H9 (cell line): ENCODE measurements around the gene KAT2B. TPM values are rescaled to one million over a fixed set of nuclear protein-coding genes. Genes with fewer than 3 reads are reported as not detected.

Experiments
- DNase-seq: peaks from one replicate; pipeline ENCODE4 v3.0.0-alpha.2; 2017
- H2AFZ ChIP-seq: one replicate; pipeline ENCODE4 v1.6.1; 2013; ENCODE audit warnings: mild to moderate bottlenecking, low read length, control low read depth, moderate library complexity
- H2AK5ac ChIP-seq: 2 replicates; pipeline ENCODE4 v1.6.1; 2013; ENCODE audit warnings: low read length, control low read depth, mixed read lengths; ENCODE audit not compliant: insufficient read length
- H2BK120ac ChIP-seq: one replicate; pipeline ENCODE4 v1.6.1; 2013; ENCODE audit warnings: low read depth, mild to moderate bottlenecking, low read length, control low read depth, inconsistent platforms; ENCODE audit not compliant: poor library complexity, severe bottlenecking
- H2BK12ac ChIP-seq: 2 replicates; pipeline ENCODE4 v1.6.1; 2013; ENCODE audit warnings: low read length, control low read depth, mixed read lengths, low read depth; ENCODE audit not compliant: insufficient read length
- H2BK15ac ChIP-seq: 2 replicates; pipeline ENCODE4 v1.6.1; 2013; ENCODE audit warnings: low read depth, low read length, control low read depth
- H2BK20ac ChIP-seq: one replicate; pipeline ENCODE4 v1.6.1; 2013; ENCODE audit warnings: low read depth, mild to moderate bottlenecking, low read length, control low read depth, inconsistent platforms; ENCODE audit not compliant: poor library complexity, severe bottlenecking
- H2BK5ac ChIP-seq: 2 replicates; pipeline ENCODE4 v1.6.1; 2013; ENCODE audit warnings: low read length, control low read depth, mixed read lengths; ENCODE audit not compliant: insufficient read length
- H3K14ac ChIP-seq: 2 replicates; pipeline ENCODE4 v1.6.1; 2013; ENCODE audit warnings: low read length, control low read depth; ENCODE audit not compliant: insufficient read depth
- H3K18ac ChIP-seq: 2 replicates; pipeline ENCODE4 v1.6.1; 2013; ENCODE audit warnings: low read depth, mild to moderate bottlenecking, mixed read lengths, low read length, control low read depth; ENCODE audit not compliant: insufficient read length
- H3K23ac ChIP-seq: 2 replicates; pipeline ENCODE4 v1.6.1; 2013; ENCODE audit warnings: low read length, control low read depth, mixed read lengths, low read depth; ENCODE audit not compliant: insufficient read length
- H3K23me2 ChIP-seq: 2 replicates; pipeline ENCODE4 v1.6.1; 2013; ENCODE audit warnings: low read depth, mild to moderate bottlenecking, mixed read lengths, low read length, control low read depth; ENCODE audit not compliant: insufficient read length, poor library complexity, severe bottlenecking
- H3K27ac ChIP-seq: 2 replicates; pipeline ENCODE4 v1.5.1; 2013; ENCODE audit warnings: low read length, control low read depth, mixed read lengths, low read depth; ENCODE audit not compliant: insufficient read length
- H3K27me3 ChIP-seq: 2 replicates; pipeline ENCODE4 v1.6.1; 2013; ENCODE audit warnings: low read length, control low read depth, inconsistent platforms; ENCODE audit not compliant: insufficient read depth
- H3K4ac ChIP-seq: 2 replicates; pipeline ENCODE4 v1.6.1; 2013; ENCODE audit warnings: low read depth, mild to moderate bottlenecking, control low read depth, inconsistent platforms, low read length, moderate library complexity
- H3K4me1 ChIP-seq: 2 replicates; pipeline ENCODE4 v1.6.1; 2013; ENCODE audit warnings: low read length, control low read depth, inconsistent platforms; ENCODE audit not compliant: insufficient read depth
- H3K4me2 ChIP-seq: 2 replicates; pipeline ENCODE4 v1.6.1; 2013; ENCODE audit warnings: low read length, control low read depth, mixed read lengths; ENCODE audit not compliant: insufficient read length, insufficient read depth
- H3K56ac ChIP-seq: 2 replicates; pipeline ENCODE4 v1.6.1; 2013; ENCODE audit warnings: low read depth, mild to moderate bottlenecking, mixed read lengths, low read length, control low read depth; ENCODE audit not compliant: insufficient read length
- H3K79me1 ChIP-seq: 2 replicates; pipeline ENCODE4 v1.6.1; 2013; ENCODE audit warnings: low read depth, mild to moderate bottlenecking, moderate library complexity, low read length, control low read depth, inconsistent platforms; ENCODE audit not compliant: insufficient read depth, poor library complexity, severe bottlenecking
- H3K79me2 ChIP-seq: 2 replicates; pipeline ENCODE4 v1.6.1; 2013; ENCODE audit warnings: low read length, control low read depth, inconsistent platforms; ENCODE audit not compliant: insufficient read depth
- H3K9ac ChIP-seq: 2 replicates; pipeline ENCODE4 v1.6.1; 2013; ENCODE audit warnings: low read length, control low read depth, mixed read lengths; ENCODE audit not compliant: insufficient read length; ENCODE audit errors: extremely low read depth
- H3K9me3 ChIP-seq: one replicate; pipeline ENCODE4 v1.6.1; 2013; ENCODE audit warnings: low read depth, low read length, inconsistent platforms; ENCODE audit not compliant: control insufficient read depth
- H3T11ph ChIP-seq: one replicate; pipeline ENCODE4 v1.6.1; 2013; ENCODE audit warnings: mild to moderate bottlenecking, low read length, control low read depth, inconsistent platforms
- H4K20me1 ChIP-seq: one replicate; pipeline ENCODE4 v1.6.1; 2013; ENCODE audit not compliant: control insufficient read depth, insufficient read length, insufficient read depth
- H4K5ac ChIP-seq: 2 replicates; pipeline ENCODE4 v1.6.1; 2013; ENCODE audit warnings: low read depth, mild to moderate bottlenecking, mixed read lengths, low read length, control low read depth; ENCODE audit not compliant: insufficient read length
- H4K8ac ChIP-seq: replicated peaks from 2 replicates; pipeline ENCODE4 v1.6.1; 2013; ENCODE audit warnings: low read length, control low read depth, mixed read lengths, low read depth; ENCODE audit not compliant: insufficient read length
- H4K91ac ChIP-seq: 2 replicates; pipeline ENCODE4 v1.6.1; 2013; ENCODE audit warnings: low read depth, mild to moderate bottlenecking, moderate library complexity, mixed read lengths, low read length, control low read depth; ENCODE audit not compliant: insufficient read length
- H3K27ac Mint-ChIP-seq, 3 experiments: 2 replicates in 2 of 3; 3 replicates in 1 of 3; pipeline ENCODE4 v1.8.0; 2020 to 2021; ENCODE audit warnings: mixed read lengths in 3 of 3, mild to moderate bottlenecking in 1 of 3, moderate library complexity in 1 of 3
- H3K27me3 Mint-ChIP-seq: 2 replicates; pipeline ENCODE4 v1.8.0; 2021; ENCODE audit warnings: low read depth, mild to moderate bottlenecking, moderate library complexity, mixed read lengths
- H3K36me3 Mint-ChIP-seq, 3 experiments: 2 replicates in 2 of 3; 3 replicates in 1 of 3; pipeline ENCODE4 v1.8.0; 2020 to 2021; ENCODE audit warnings: low read depth in 3 of 3, mixed read lengths in 3 of 3; ENCODE audit not compliant: insufficient read depth in 1 of 3
- H3K4me1 Mint-ChIP-seq, 2 experiments: 2 replicates each; pipeline ENCODE4 v1.8.0; 2020; ENCODE audit warnings: mixed read lengths in 2 of 2
- H3K4me3 Mint-ChIP-seq, 2 experiments: 2 replicates in 1 of 2; 3 replicates in 1 of 2; pipeline ENCODE4 v1.8.0; 2020 to 2021; ENCODE audit warnings: mild to moderate bottlenecking in 2 of 2, mixed read lengths in 2 of 2, moderate library complexity in 1 of 2
- H3K9me3 Mint-ChIP-seq, 2 experiments: 2 replicates in 1 of 2; 3 replicates in 1 of 2; pipeline ENCODE4 v1.8.0; 2020; ENCODE audit warnings: mild to moderate bottlenecking in 2 of 2, mixed read lengths in 2 of 2, moderate library complexity in 1 of 2
- CTCF ChIP-seq: fragments of 200-600 bp; sonication (generic); conservative IDR thresholded peaks from 3 replicates; pipeline ENCODE4 v1.8.0; 2021; ENCODE audit warnings: antibody characterized with exemption, mild to moderate bottlenecking
- WGBS: extraction: QIAGEN DNeasy Blood & Tissue Kit; methylation state at CpG from one replicate; pipeline ENCODE4 v1.1.7; 2013; ENCODE audit warnings: missing lambda C conversion rate, low lambda C conversion rate, mixed read lengths; ENCODE audit not compliant: insufficient read length; ENCODE audit errors: extremely low coverage; 5-methylcytosine and 5-hydroxymethylcytosine counted together
- total RNA-seq: library from RNA; stranded (reverse); gene quantifications from 2 replicates; pipeline ENCODE4 v1.2.1, GENCODE V29; 2021

Gene KAT2B
- total RNA-seq, 1 experiment from 2014 or later: 6.3 TPM

- Histone ChIP-seq H2BK20ac (no peak overlapping the region), H2BK15ac (no peak overlapping the region), H2BK120ac (no peak overlapping the region), H3K27me3 (no peaks in the 10 kb centered on the region), H4K20me1 (no peaks in the 10 kb centered on the region), H3K14ac (no peak overlapping the region), H3K23ac (no peak overlapping the region), H3K4me2 (no peak overlapping the region), H3K27ac (no peak overlapping the region), H2AK5ac (no peak overlapping the region), H3K79me2 (no peaks in the 10 kb centered on the region), H2AFZ (no peak overlapping the region), H3T11ph (no peak overlapping the region), H3K4ac (no peak overlapping the region), H3K9me3 (no peaks in the 10 kb centered on the region), H3K9ac (no peak overlapping the region), H4K91ac (no peak overlapping the region), H3K4me1 (no peaks in the 10 kb centered on the region; the same call in 1 of the 2 replicates), H3K79me1 (no peaks in the 10 kb centered on the region), H3K23me2 (no peaks in the 10 kb centered on the region), H4K8ac (no peak overlapping the region), H2BK12ac (no peak overlapping the region), H4K5ac (no peak overlapping the region), H3K18ac (no peak overlapping the region), H2BK5ac (no peak overlapping the region), H3K56ac (no peak overlapping the region)
- no peaks in the 10 kb centered on the region for H3K36me3 Mint-ChIP-seq
- H3K27ac Mint-ChIP-seq: no peak overlapping the region
- no peak for DNase-seq
- no peaks in the 10 kb centered on the region for H3K27me3 Mint-ChIP-seq
- no peak for TF ChIP-seq CTCF
- peaks cover 3% of the 10 kb centered on the region in 2 experiments; a peak in 2 of 4 replicates for H3K4me1 Mint-ChIP-seq
- H3K4me3 Mint-ChIP-seq: no peak overlapping the region
- no CpG with 5 or more reads among the region's 4 CpGs for WGBS
- H3K9me3 Mint-ChIP-seq: no peaks in the 10 kb centered on the region
Observed at GRCh38 chr3:20054549-20054987, 14.3 kb downstream of the KAT2B start.
